ENCODE results near the gene CRYZL1.
"Not testable (repeated sequence)": the region's sequence is repeated elsewhere in the genome, so short reads cannot be mapped to it uniquely, and the experiment has no call there.

CRYZL1 gene

DNA sequence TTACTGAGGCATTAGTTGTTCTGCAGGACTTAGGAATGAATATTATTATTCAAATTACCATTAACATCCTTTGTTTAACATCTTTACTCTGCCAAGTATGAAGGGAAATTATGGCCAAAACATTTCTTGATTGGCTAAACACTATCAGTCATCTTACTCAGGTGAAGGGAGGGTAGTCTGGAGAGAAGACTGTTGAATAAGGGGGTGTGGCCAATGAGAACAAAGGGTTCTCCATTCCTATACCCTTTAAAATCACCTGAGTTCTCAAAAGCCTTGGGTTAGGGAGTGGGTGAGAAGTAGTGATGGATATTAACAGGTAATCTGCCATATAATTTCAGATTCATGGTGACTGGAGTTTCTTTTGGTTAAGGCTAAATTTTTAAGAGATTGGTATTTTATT lies 19.3 kb downstream of the CRYZL1 start:
- H3K36me3 ChIP-seq (ENCODE audit: insufficient read depth, insufficient read length, low read length), result peaks cover 44% of the 10 kb centered on the region
- no peak overlapping the region for H3K9ac ChIP-seq (ENCODE audit: insufficient read length, low read depth)
- H3K27me3 ChIP-seq (ENCODE audit: insufficient read depth, insufficient read length), result no peaks in the 10 kb centered on the region
- peaks cover 4% of the 10 kb centered on the region for H3K4me1 ChIP-seq (ENCODE audit: insufficient read depth, insufficient read length)
- H3K9me3 ChIP-seq (ENCODE audit: insufficient read depth, low read length), result no peaks in the 10 kb centered on the region
- no peak overlapping the region for H3K4me3 ChIP-seq (ENCODE audit: insufficient read length, low read depth)
- TF ChIP-seq SUZ12 (IDR thresholded peaks at IDR 0.05; ENCODE audit: extremely low read depth, insufficient read depth, insufficient read length) (no peak), YY1 (IDR thresholded peaks at IDR 0.05; ENCODE audit: insufficient read depth, insufficient read length) (no peak), ZNF274 (IDR thresholded peaks at IDR 0.05; ENCODE audit: low read depth, low read length) (no peak)
- no peak for DNase-seq (ENCODE audit: low read depth, low spot score)

DNA sequence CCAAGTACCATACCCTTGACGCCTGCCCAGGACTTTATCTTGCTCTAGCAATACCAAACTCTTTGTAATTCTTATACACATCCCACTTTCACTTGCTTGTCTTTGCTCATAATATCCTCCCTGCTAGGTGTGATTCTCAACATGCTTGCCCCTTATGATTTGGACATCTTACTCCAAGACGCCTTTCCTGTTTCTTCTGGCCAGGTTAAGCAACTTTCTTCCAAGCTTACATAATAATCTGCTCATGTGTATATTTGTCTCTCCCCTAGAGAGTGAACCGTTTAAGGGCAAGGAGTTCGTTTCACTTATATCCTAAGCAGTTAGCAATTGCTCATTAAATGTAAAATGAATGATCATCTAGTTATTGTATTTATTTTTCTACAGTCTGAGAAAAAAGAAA lies 21.8 kb downstream of the CRYZL1 start:
- H3K9me3 ChIP-seq (ENCODE audit: insufficient read depth, low read length), result no peaks in the 10 kb centered on the region
- H3K4me1 ChIP-seq (ENCODE audit: insufficient read depth, insufficient read length), result peaks cover 4% of the 10 kb centered on the region

DNA sequence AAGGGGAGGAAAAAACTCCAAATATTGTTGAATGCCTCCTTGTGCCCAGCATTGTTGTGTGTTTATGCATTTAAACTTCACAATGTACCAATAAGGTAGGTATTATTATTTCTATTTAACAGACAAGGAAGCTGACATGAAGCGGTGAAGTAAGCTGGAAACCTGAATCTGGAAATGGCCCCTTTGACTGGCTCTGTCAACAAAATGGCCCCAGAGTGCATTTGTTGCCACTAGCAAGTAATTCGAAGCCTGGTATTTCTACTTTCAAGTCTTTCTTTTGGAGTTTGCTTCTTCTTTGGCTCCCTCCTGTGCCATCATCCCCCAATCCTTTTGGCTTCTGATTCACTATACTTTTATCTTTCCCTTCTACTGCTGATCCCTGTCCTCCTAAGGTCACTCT lies 23.1 kb downstream of the CRYZL1 start:
- H3K4me3 ChIP-seq (ENCODE audit: insufficient read length, low read depth), result no peak overlapping the region
- peaks cover 4% of the 10 kb centered on the region for H3K4me1 ChIP-seq (ENCODE audit: insufficient read depth, insufficient read length)
- peaks cover 49% of the 10 kb centered on the region for H3K36me3 ChIP-seq (ENCODE audit: insufficient read depth, insufficient read length, low read length)
- no peaks in the 10 kb centered on the region for H3K9me3 ChIP-seq (ENCODE audit: insufficient read depth, low read length)
- TF ChIP-seq YY1 (IDR thresholded peaks at IDR 0.05; ENCODE audit: insufficient read depth, insufficient read length) (peak; percentile 80), ZNF274 (IDR thresholded peaks at IDR 0.05; ENCODE audit: low read depth, low read length) (no peak), SUZ12 (IDR thresholded peaks at IDR 0.05; ENCODE audit: extremely low read depth, insufficient read depth, insufficient read length) (no peak)
- H3K9ac ChIP-seq (ENCODE audit: insufficient read length, low read depth), result no peak overlapping the region
- H3K27me3 ChIP-seq (ENCODE audit: insufficient read depth, insufficient read length), result no peaks in the 10 kb centered on the region
- no peak for DNase-seq (ENCODE audit: low read depth, low spot score)

More for the DNA sequence above, 21.8 kb downstream of the CRYZL1 start:
- no peak for DNase-seq (ENCODE audit: low read depth, low spot score)
- Histone ChIP-seq H3K9ac (ENCODE audit: insufficient read length, low read depth) (no peak overlapping the region), H3K36me3 (ENCODE audit: insufficient read depth, insufficient read length, low read length) (peaks cover 52% of the 10 kb centered on the region), H3K27me3 (ENCODE audit: insufficient read depth, insufficient read length) (no peaks in the 10 kb centered on the region), H3K4me3 (ENCODE audit: insufficient read length, low read depth) (no peak overlapping the region)
- TF ChIP-seq YY1 (IDR thresholded peaks at IDR 0.05; ENCODE audit: insufficient read depth, insufficient read length) (no peak), SUZ12 (IDR thresholded peaks at IDR 0.05; ENCODE audit: extremely low read depth, insufficient read depth, insufficient read length) (no peak), ZNF274 (IDR thresholded peaks at IDR 0.05; ENCODE audit: low read depth, low read length) (no peak)

DNA sequence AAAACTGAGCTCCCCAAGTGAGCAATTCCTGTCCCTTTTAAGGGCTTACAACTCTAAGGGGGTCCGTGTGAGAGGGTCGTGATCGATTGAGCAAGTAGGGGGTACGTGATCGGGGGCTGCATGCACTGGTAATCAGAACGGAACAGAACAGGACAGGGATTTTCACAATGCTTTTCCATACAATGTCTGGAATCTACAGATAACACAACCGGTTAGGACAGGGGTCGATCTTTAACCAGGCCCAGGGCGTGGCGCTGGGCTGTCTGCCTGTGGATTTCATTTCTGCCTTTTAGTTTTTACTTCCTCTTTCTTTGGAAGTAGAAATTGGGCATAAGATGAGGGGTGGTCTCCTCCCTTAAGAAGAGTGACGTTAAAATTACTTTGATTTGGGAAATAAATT lies 24.0 kb downstream of the CRYZL1 start:
- peaks cover 54% of the 10 kb centered on the region for H3K36me3 ChIP-seq (ENCODE audit: insufficient read depth, insufficient read length, low read length)
- H3K9ac ChIP-seq (ENCODE audit: insufficient read length, low read depth); DNase-seq (ENCODE audit: low read depth, low spot score); H3K4me1 ChIP-seq (ENCODE audit: insufficient read depth, insufficient read length); H3K4me3 ChIP-seq (ENCODE audit: insufficient read length, low read depth); H3K9me3 ChIP-seq (ENCODE audit: insufficient read depth, low read length); H3K27me3 ChIP-seq (ENCODE audit: insufficient read depth, insufficient read length): not testable (repeated sequence)

DNA sequence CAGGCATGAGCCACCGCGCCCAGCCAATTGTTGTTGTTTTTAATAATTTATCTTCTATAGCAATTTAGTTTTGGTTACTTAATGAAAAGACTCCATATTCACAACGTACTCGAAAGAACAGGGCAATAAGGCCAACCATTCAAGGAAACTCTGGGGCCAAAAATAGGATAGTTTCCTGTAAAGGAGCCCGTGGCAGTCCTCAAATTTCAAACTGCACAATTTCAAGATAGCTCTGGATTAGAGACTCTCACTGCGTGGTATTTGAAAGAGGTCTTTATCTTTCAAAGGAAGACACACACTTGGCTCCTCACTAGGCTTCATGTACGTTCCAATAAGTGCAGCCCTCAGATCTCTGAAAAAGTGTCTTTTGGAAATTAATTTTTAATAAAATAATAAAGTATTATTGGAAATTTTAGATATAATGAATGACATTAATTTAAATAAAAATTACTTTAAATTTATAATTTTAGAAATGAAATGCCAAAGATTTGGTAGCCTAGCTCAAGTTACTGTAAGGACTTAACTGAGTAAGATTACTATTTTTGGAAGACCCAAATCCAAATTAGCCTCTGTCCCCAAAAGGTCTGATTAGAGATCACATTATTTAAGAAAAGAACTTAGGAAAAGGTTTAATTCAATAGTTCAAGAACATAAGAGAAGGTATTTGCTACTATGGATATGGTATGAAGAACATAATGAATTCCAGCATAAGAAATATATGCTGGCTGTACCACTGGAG lies 30.4 kb downstream of the CRYZL1 start:
- Histone ChIP-seq H3K36me3 (ENCODE audit: insufficient read depth, insufficient read length, low read length) (peaks cover 42% of the 10 kb centered on the region), H3K9ac (ENCODE audit: insufficient read length, low read depth) (no peak overlapping the region), H3K4me1 (ENCODE audit: insufficient read depth, insufficient read length) (no peaks in the 10 kb centered on the region), H3K9me3 (ENCODE audit: insufficient read depth, low read length) (no peaks in the 10 kb centered on the region), H3K27me3 (ENCODE audit: insufficient read depth, insufficient read length) (no peaks in the 10 kb centered on the region), H3K4me3 (ENCODE audit: insufficient read length, low read depth) (no peak overlapping the region)
- TF ChIP-seq ZNF274 (IDR thresholded peaks at IDR 0.05; ENCODE audit: low read depth, low read length), result no peak
- no peak for TF ChIP-seq YY1 (IDR thresholded peaks at IDR 0.05; ENCODE audit: insufficient read depth, insufficient read length)
- TF ChIP-seq SUZ12 (IDR thresholded peaks at IDR 0.05; ENCODE audit: extremely low read depth, insufficient read depth, insufficient read length), result no peak
- no peak for DNase-seq (ENCODE audit: low read depth, low spot score)

DNA sequence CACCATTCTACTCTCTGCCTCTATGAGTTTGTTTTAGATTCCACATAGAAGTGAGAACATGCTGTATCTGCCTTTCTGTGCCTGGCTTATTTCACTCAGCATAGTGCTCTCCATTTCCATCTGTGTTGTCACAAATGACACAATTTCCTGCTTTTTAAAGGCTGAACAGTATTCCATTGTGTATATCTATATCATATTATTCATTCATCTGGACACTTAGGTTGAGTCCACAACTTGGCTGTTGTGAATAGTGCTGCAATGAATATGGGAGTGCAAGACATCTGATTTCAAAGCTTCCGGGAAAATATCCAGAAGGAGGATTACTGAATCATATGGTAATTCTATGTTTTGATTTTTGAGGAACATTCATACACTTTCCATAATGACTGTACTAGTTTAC lies 33.0 kb downstream of the CRYZL1 start:
- H3K4me3 ChIP-seq (ENCODE audit: insufficient read length, low read depth), result no peak overlapping the region
- no peaks in the 10 kb centered on the region for H3K4me1 ChIP-seq (ENCODE audit: insufficient read depth, insufficient read length)
- H3K9ac ChIP-seq (ENCODE audit: insufficient read length, low read depth), result no peak overlapping the region
- H3K36me3 ChIP-seq (ENCODE audit: insufficient read depth, insufficient read length, low read length), result peaks cover 37% of the 10 kb centered on the region
- H3K27me3 ChIP-seq (ENCODE audit: insufficient read depth, insufficient read length), result no peaks in the 10 kb centered on the region
- no peak for DNase-seq (ENCODE audit: low read depth, low spot score)
- H3K9me3 ChIP-seq (ENCODE audit: insufficient read depth, low read length), result no peaks in the 10 kb centered on the region
- TF ChIP-seq ZNF274 (IDR thresholded peaks at IDR 0.05; ENCODE audit: low read depth, low read length) (no peak), YY1 (IDR thresholded peaks at IDR 0.05; ENCODE audit: insufficient read depth, insufficient read length) (no peak), SUZ12 (IDR thresholded peaks at IDR 0.05; ENCODE audit: extremely low read depth, insufficient read depth, insufficient read length) (no peak)

DNA sequence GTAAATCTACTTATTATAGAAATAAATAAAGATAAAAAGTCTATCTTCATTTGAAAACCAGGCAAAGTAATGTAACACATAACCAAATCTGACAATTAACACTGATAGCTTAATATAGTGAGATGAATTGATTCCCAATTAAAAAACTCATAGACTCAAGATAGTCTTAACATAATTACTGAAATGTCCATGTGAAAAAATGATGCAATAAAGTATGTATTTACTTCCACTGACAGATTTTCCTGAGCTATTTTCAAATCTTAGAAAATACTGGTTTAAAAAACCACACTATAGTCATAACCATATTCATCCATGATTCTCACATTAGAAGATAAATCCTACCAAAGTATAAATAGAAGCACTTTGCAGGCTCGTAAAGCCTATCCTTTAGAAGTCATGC lies 43.5 kb downstream of the CRYZL1 start:
- no peak overlapping the region for H3K9ac ChIP-seq (ENCODE audit: insufficient read length, low read depth)
- no peaks in the 10 kb centered on the region for H3K4me1 ChIP-seq (ENCODE audit: insufficient read depth, insufficient read length)
- no peaks in the 10 kb centered on the region for H3K27me3 ChIP-seq (ENCODE audit: insufficient read depth, insufficient read length)
- TF ChIP-seq SUZ12 (IDR thresholded peaks at IDR 0.05; ENCODE audit: extremely low read depth, insufficient read depth, insufficient read length) (no peak), YY1 (IDR thresholded peaks at IDR 0.05; ENCODE audit: insufficient read depth, insufficient read length) (no peak), ZNF274 (IDR thresholded peaks at IDR 0.05; ENCODE audit: low read depth, low read length) (no peak)
- H3K36me3 ChIP-seq (ENCODE audit: insufficient read depth, insufficient read length, low read length), result peaks cover 78% of the 10 kb centered on the region
- H3K4me3 ChIP-seq (ENCODE audit: insufficient read length, low read depth), result no peak overlapping the region
- H3K9me3 ChIP-seq (ENCODE audit: insufficient read depth, low read length), result no peaks in the 10 kb centered on the region
- no peak for DNase-seq (ENCODE audit: low read depth, low spot score)
